HG02852 (cell line): ENCODE data around the gene OLR1.
"Not testable (repeated sequence)": the region's sequence is repeated elsewhere in the genome, so short reads cannot be mapped to it uniquely, and the experiment has no call there.

Source experiments
- ATAC-seq: cut with Tn5 transposase; IDR thresholded peaks from one replicate; pipeline ENCODE4 v1.9.1; 2021; ENCODE audit warnings: mild to moderate bottlenecking, moderate library complexity; ENCODE audit not compliant: unreplicated experiment

OLR1 gene

GRCh38 chr12:10191865-10192264 is 19.9 kb upstream of the OLR1 start:
- no peak for ATAC-seq

- ATAC-seq: peak; percentile 83
Observed at GRCh38 chr12:10190558-10191388, 18.8 kb upstream of the OLR1 start.

- no peak for ATAC-seq
Observed at GRCh38 chr12:10189653-10190052, 17.7 kb upstream of the OLR1 start.

GRCh38 chr12:10186958-10187357 is 15.0 kb upstream of the OLR1 start:
- ATAC-seq: not testable (repeated sequence)

- no peak for ATAC-seq
Observed at GRCh38 chr12:10186299-10186698, 14.4 kb upstream of the OLR1 start.

- no peak for ATAC-seq
Observed at GRCh38 chr12:10184261-10184843, 12.4 kb upstream of the OLR1 start.

- no peak for ATAC-seq
Observed at GRCh38 chr12:10182354-10183049, 10.6 kb upstream of the OLR1 start.

GRCh38 chr12:10179776-10180181 is 7.8 kb upstream of the OLR1 start:
- ATAC-seq: no peak

GRCh38 chr12:10178821-10179220 is 6.9 kb upstream of the OLR1 start, which contains the start of gene TMEM52B:
Gene TMEM52B, plus strand, starts transcription at chr12:10179032. Its CDS starts 543 bp downstream, at chr12:10179575.
- ATAC-seq: no peak

- ATAC-seq: no peak
Observed at GRCh38 chr12:10175846-10176636, 4.1 kb upstream of the OLR1 start.

- no peak for ATAC-seq
Observed at GRCh38 chr12:10174986-10175614, 3.2 kb upstream of the OLR1 start.

- ATAC-seq: no peak
Observed at GRCh38 chr12:10170216-10170615, 1.7 kb downstream of the OLR1 start.

- no peak for ATAC-seq
Observed at GRCh38 chr12:10169104-10169503, 2.8 kb downstream of the OLR1 start.

GRCh38 chr12:10167599-10167998 is 4.3 kb downstream of the OLR1 start:
- no peak for ATAC-seq

GRCh38 chr12:10165421-10165820 is 6.5 kb downstream of the OLR1 start:
- ATAC-seq: no peak

GRCh38 chr12:10163084-10163483 is 8.8 kb downstream of the OLR1 start:
- no peak for ATAC-seq

- ATAC-seq: no peak
Observed at GRCh38 chr12:10160617-10161385, 11.1 kb downstream of the OLR1 start.

- ATAC-seq: no peak
Observed at GRCh38 chr12:10159280-10159679, 12.7 kb downstream of the OLR1 start.

- no peak for ATAC-seq
Observed at GRCh38 chr12:10158406-10158805, 13.5 kb downstream of the OLR1 start.

GRCh38 chr12:10155966-10156365 is 16.0 kb downstream of the OLR1 start:
- ATAC-seq: no peak
